A549 (cell line): Measurements from ENCODE around the gene LRTM2. TPM values are rescaled to one million over a fixed set of nuclear protein-coding genes. Genes with fewer than 3 reads are reported as not detected.

ENCODE experiments used
- ATAC-seq, 2 experiments: fragments of 200-7000 bp in 1 of 2; fragments of >200 bp in 1 of 2; cut with Nextera tagmentation in 1 of 2; cut with Tn5 transposase in 1 of 2; 3 replicates each; pipeline versions ENCODE4 v1.8.0 to v1.9.1; 2018 to 2020; ENCODE audit warnings: mild to moderate bottlenecking in 1 of 2, moderate library complexity in 1 of 2
- CTCF ChIA-PET: fragments of 300-600 bp; sonication (Branson Sonifier 250); formaldehyde crosslinking; extraction: SDS; loops from one replicate; lab custom pipeline; 2021; ENCODE audit warnings: antibody characterized with exemption, inconsistent platforms; lab: Yijun Ruan, JAX
- POLR2A ChIA-PET: fragments of 350-600 bp; formaldehyde crosslinking; extraction: SDS; loops from one replicate; lab custom pipeline; 2021; ENCODE audit warnings: antibody characterized with exemption, inconsistent platforms; lab: Yijun Ruan, JAX
- DNase-seq, 2 experiments: peaks; one replicate each; pipeline versions ENCODE4 v3.0.0 to v3.0.0-alpha.2; 2011 to 2016; ENCODE audit warnings: low read depth in 1 of 2, low spot score in 1 of 2
- FAIRE-seq: peaks from 2 replicates; lab custom pipeline; 2011; peaks lifted over from hg19 to GRCh38; lab: Jason Lieb, UNC
- H3K27ac ChIP-seq, 2 experiments: fragments of >200 bp; sonication (Bioruptor Twin); formaldehyde crosslinking; 3 replicates each; pipeline ENCODE4 v1.5.1; 2016 to 2017
- H3K4me1 ChIP-seq: fragments of >200 bp; sonication (Bioruptor Twin); formaldehyde crosslinking; 3 replicates; pipeline ENCODE4 v1.6.1; 2016
- H3K4me2 ChIP-seq: fragments of >200 bp; sonication (Bioruptor Twin); formaldehyde crosslinking; 3 replicates; pipeline ENCODE4 v1.6.1; 2016
- H3K4me3 ChIP-seq: fragments of >200 bp; sonication (Bioruptor Twin); formaldehyde crosslinking; 3 replicates; pipeline ENCODE4 v1.5.1; 2016
- H3K9me3 ChIP-seq: fragments of >200 bp; sonication (Bioruptor Twin); formaldehyde crosslinking; 3 replicates; pipeline ENCODE4 v1.6.1; 2016
- BCL3 ChIP-seq: fragments of >200 bp; sonication (Bioruptor Twin); formaldehyde crosslinking; IDR thresholded peaks from 3 replicates; pipeline ENCODE4 v1.6.1; 2016
- CBX8 ChIP-seq: fragments of 200-600 bp; sonication (generic); IDR thresholded peaks from 2 replicates; pipeline ENCODE4 v1.6.1; 2016
- CEBPB ChIP-seq, 2 experiments: fragments of >200 bp in 1 of 2; sonication (Bioruptor Twin) in 1 of 2; formaldehyde crosslinking in 1 of 2; IDR thresholded peaks; 2 replicates each; pipeline ENCODE4 v1.6.1; 2012 to 2016
- CHD2 ChIP-seq: fragments of 150-350 bp; IDR thresholded peaks from 2 replicates; pipeline ENCODE4 v1.6.1; 2014; ENCODE audit warnings: low read length; ENCODE audit not compliant: partially characterized antibody
- E2F6 ChIP-seq: IDR thresholded peaks from 2 replicates; pipeline ENCODE4 v1.6.1; 2012; ENCODE audit warnings: low read depth, borderline replicate concordance
- FOSL2 ChIP-seq, 2 experiments: fragments of 450-650 bp in 1 of 2; fragments of >200 bp in 1 of 2; sonication (Bioruptor Twin) in 1 of 2; formaldehyde crosslinking; IDR thresholded peaks; 2 replicates each; pipeline versions ENCODE4 v1.5.0 to v1.6.1; 2016 to 2020; ENCODE audit warnings: mild to moderate bottlenecking in 1 of 2, moderate library complexity in 1 of 2
- FOXS1 ChIP-seq: fragments of 250-450 bp; sonication (Bioruptor Pico); IDR thresholded peaks from 2 replicates; pipeline ENCODE4 v1.5.0; 2020; ENCODE audit warnings: mild to moderate bottlenecking, moderate library complexity
- GATA3 ChIP-seq: IDR thresholded peaks from 2 replicates; pipeline ENCODE4 v1.6.1; 2012; ENCODE audit warnings: borderline replicate concordance
- HMGXB4 ChIP-seq: fragments of 250-450 bp; sonication (Bioruptor Pico); IDR thresholded peaks from 2 replicates; pipeline ENCODE4 v1.5.0; 2021; ENCODE audit warnings: mild to moderate bottlenecking, moderate library complexity, borderline replicate concordance
- HOXA7 ChIP-seq: fragments of 250-450 bp; sonication (Bioruptor Pico); IDR thresholded peaks from 2 replicates; pipeline ENCODE4 v1.5.0; 2020; ENCODE audit warnings: mild to moderate bottlenecking, moderate library complexity
- HOXB13 ChIP-seq: fragments of 250-450 bp; sonication (Bioruptor Pico); IDR thresholded peaks from 2 replicates; pipeline ENCODE4 v1.5.0; 2020; ENCODE audit warnings: low read depth, mild to moderate bottlenecking, moderate library complexity
- KDM5A ChIP-seq: fragments of 200-600 bp; sonication (generic); IDR thresholded peaks from 2 replicates; pipeline ENCODE4 v1.6.1; 2016; ENCODE audit warnings: antibody characterized with exemption, mild to moderate bottlenecking
- MAFK ChIP-seq: fragments of 450-650 bp; IDR thresholded peaks from 2 replicates; pipeline ENCODE4 v1.6.1; 2014; ENCODE audit not compliant: partially characterized antibody
- MAX ChIP-seq: IDR thresholded peaks from 2 replicates; pipeline ENCODE4 v1.6.1; 2012
- MYC ChIP-seq: IDR thresholded peaks from 2 replicates; pipeline ENCODE4 v1.6.1; 2012; ENCODE audit warnings: mild to moderate bottlenecking, inconsistent platforms, low read length, improper control_type of control experiment, borderline replicate concordance
- NR3C1 ChIP-seq: fragments of >200 bp; sonication (Bioruptor Twin); formaldehyde crosslinking; IDR thresholded peaks from 3 replicates; pipeline ENCODE4 v1.6.1; 2017
- PHF8 ChIP-seq: fragments of 200-600 bp; sonication (generic); IDR thresholded peaks from 2 replicates; pipeline ENCODE4 v1.6.1; 2016; ENCODE audit warnings: low read depth, mild to moderate bottlenecking, antibody characterized with exemption, moderate library complexity, borderline replicate concordance
- POLR2A ChIP-seq: IDR thresholded peaks from 2 replicates; pipeline ENCODE4 v1.6.1; 2012; ENCODE audit warnings: mild to moderate bottlenecking, low read length
- RAD21 ChIP-seq, 2 experiments: fragments of >200 bp in 1 of 2; sonication (Bioruptor Twin) in 1 of 2; formaldehyde crosslinking in 1 of 2; IDR thresholded peaks in 1 of 2; conservative IDR thresholded peaks in 1 of 2; 2 replicates in 1 of 2; 3 replicates in 1 of 2; pipeline ENCODE4 v1.6.1; 2012 to 2018; ENCODE audit warnings: inconsistent platforms in 1 of 2
- RCOR1 ChIP-seq: fragments of 150-350 bp; IDR thresholded peaks from 2 replicates; pipeline ENCODE4 v1.6.1; 2014; ENCODE audit warnings: antibody characterized with exemption, low read length, low read depth
- SREBF2 ChIP-seq: fragments of 450-650 bp; IDR thresholded peaks from 2 replicates; pipeline ENCODE4 v1.6.1; 2014; ENCODE audit warnings: mild to moderate bottlenecking, moderate library complexity
- ZFP36 ChIP-seq: fragments of 450-650 bp; IDR thresholded peaks from 2 replicates; pipeline ENCODE4 v1.6.1; 2014; ENCODE audit warnings: borderline replicate concordance; ENCODE audit not compliant: partially characterized antibody
- ZNF302 ChIP-seq: fragments of 250-450 bp; sonication (Bioruptor Pico); IDR thresholded peaks from 2 replicates; pipeline ENCODE4 v1.9.0; 2021; ENCODE audit warnings: inconsistent platforms, mild to moderate bottlenecking, moderate library complexity
- WGBS: methylation state at CpG from one replicate; pipeline ENCODE4 v1.1.6; 2017; ENCODE audit errors: missing lambda C conversion rate; 5-methylcytosine and 5-hydroxymethylcytosine counted together
- polyA plus RNA-seq, 4 experiments: library from polyadenylated mRNA; depleted of rRNA in 3 of 4; stranded (reverse); fragments of >200 nt; fragmentation: RNase III in 1 of 4; extraction: RNeasy Plus Mini Kit Qiagen cat#74134 plus additional on column Dnase treatment in 1 of 4; gene quantifications; 2 replicates in 3 of 4; 3 replicates in 1 of 4; pipeline ENCODE4 v1.2.3, GENCODE V29; 2011 to 2017
- TF ChIP-seq, protein P1 (sequence below): IDR thresholded peaks from 2 replicates; pipeline ENCODE4 v1.6.1; 2012
- TF ChIP-seq, protein P2 (sequence below): fragments of 150-350 bp; IDR thresholded peaks from 2 replicates; pipeline ENCODE4 v1.6.1; 2014; ENCODE audit warnings: low read depth, mild to moderate bottlenecking, low read length
- TF ChIP-seq, protein P3 (sequence below): fragments of 200-600 bp; sonication (generic); IDR thresholded peaks from 2 replicates; pipeline ENCODE4 v1.6.1; 2016; ENCODE audit warnings: antibody characterized with exemption, mild to moderate bottlenecking, moderate library complexity

LRTM2 gene
- polyA plus RNA-seq, 2 of the 4 experiments (the other 2 are of a cell fraction): not detected

DNA sequence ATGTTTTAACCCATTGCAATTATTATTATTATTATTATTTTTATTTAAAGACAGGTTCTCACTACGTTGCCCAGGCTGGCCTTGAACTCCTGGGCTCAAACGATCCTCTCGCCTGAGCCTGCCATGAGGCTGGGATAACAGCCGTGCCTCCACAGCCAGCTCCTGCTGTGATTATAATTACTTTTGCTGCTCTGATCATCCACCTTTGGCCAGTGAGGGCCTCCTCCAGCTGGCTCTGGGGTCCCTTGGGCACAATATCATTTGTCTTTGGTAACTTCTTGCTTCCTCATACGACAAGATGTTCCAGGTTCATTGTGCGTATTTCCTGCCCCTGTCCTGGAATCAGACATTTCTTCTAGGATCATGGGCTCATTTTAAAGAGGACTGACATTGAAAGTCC lies 28.4 kb downstream of the LRTM2 start:
- no peak for TF ChIP-seq CEBPB (IDR thresholded peaks at IDR 0.05)
- no peak for TF ChIP-seq POLR2A
- TF ChIP-seq MYC: no peak
- TF ChIP-seq, protein P1, sequence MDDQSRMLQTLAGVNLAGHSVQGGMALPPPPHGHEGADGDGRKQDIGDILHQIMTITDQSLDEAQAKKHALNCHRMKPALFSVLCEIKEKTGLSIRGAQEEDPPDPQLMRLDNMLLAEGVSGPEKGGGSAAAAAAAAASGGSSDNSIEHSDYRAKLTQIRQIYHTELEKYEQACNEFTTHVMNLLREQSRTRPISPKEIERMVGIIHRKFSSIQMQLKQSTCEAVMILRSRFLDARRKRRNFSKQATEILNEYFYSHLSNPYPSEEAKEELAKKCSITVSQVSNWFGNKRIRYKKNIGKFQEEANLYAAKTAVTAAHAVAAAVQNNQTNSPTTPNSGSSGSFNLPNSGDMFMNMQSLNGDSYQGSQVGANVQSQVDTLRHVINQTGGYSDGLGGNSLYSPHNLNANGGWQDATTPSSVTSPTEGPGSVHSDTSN: no peak
- TF ChIP-seq HOXA7 (CRISPR knock-in tag): no peak
- no peak for TF ChIP-seq RCOR1
- no peak for TF ChIP-seq KDM5A
- TF ChIP-seq GATA3: no peak
- TF ChIP-seq NR3C1: no peak
- TF ChIP-seq CHD2: no peak
- TF ChIP-seq RAD21 (conservative IDR thresholded peaks at IDR 0.05 in 1 of 2, IDR thresholded peaks at IDR 0.05 in 1 of 2): no peak
- no peak for TF ChIP-seq PHF8
- TF ChIP-seq ZNF302 (CRISPR knock-in tag): no peak
- TF ChIP-seq HOXB13 (CRISPR knock-in tag): no peak
- TF ChIP-seq, protein P2, sequence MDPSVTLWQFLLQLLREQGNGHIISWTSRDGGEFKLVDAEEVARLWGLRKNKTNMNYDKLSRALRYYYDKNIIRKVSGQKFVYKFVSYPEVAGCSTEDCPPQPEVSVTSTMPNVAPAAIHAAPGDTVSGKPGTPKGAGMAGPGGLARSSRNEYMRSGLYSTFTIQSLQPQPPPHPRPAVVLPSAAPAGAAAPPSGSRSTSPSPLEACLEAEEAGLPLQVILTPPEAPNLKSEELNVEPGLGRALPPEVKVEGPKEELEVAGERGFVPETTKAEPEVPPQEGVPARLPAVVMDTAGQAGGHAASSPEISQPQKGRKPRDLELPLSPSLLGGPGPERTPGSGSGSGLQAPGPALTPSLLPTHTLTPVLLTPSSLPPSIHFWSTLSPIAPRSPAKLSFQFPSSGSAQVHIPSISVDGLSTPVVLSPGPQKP: no peak
- no peak for TF ChIP-seq CBX8
- no peak for TF ChIP-seq FOXS1 (CRISPR knock-in tag)
- no peak for TF ChIP-seq FOSL2 (IDR thresholded peaks at IDR 0.05)
- no peak for TF ChIP-seq FOSL2 (CRISPR knock-in tag; IDR thresholded peaks at IDR 0.05)
- no peak for TF ChIP-seq E2F6
- TF ChIP-seq BCL3: no peak
- Histone ChIP-seq H3K9me3 (no peaks in the 10 kb centered on the region), H3K4me3 (no peak overlapping the region), H3K4me2 (no peak overlapping the region), H3K27ac (no peak overlapping the region), H3K4me1 (no peaks in the 10 kb centered on the region)
- 74% methylated on average over 6 of the region's 6 CpGs for WGBS
- DNase-seq (no peak), ATAC-seq (no peak), FAIRE-seq (no peak)
- ChIA-PET CTCF (interaction anchor here (1.3 kb wide), 1 partner anchor 9 kb away, joined by 3 read pairs; no protein-coding TSS in a partner anchor), POLR2A (no interaction called here)

DNA sequence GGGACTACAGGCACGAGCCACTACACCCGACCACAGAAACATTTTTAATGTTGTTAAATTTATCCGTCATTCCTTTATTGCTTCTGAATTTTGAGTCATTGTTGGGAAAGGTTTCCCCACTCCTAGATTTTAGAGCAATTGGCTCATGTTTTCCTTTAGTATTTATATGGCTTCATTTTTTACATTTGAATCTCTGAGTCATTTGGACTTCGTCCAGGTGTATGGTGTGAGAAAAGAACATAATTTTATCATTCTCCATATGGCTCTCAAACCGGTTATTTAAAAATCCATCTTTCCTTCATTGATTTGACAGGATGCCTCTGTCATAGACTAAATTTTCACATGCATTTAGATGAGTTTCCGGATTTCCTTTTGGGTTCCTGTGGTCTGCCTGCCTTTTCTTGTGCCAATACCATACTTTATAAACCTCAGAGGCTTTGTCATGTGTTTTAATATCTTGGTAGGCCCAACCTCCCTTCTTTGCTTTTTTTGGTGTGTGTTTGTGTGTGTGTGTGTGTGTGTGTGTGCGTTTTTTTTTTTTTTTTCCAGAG lies 30.9 kb downstream of the LRTM2 start:
- FAIRE-seq (no peak), ATAC-seq (no peak), DNase-seq (no peak)
- 25% methylated on average over 7 of the region's 7 CpGs for WGBS
- ChIA-PET CTCF (no interaction called here), POLR2A (no interaction called here)
- H3K9me3 ChIP-seq: no peaks in the 10 kb centered on the region
- H3K4me2 ChIP-seq: no peak overlapping the region
- H3K4me3 ChIP-seq: no peak overlapping the region
- H3K27ac ChIP-seq: no peak overlapping the region
- H3K4me1 ChIP-seq: no peaks in the 10 kb centered on the region
- TF ChIP-seq HOXB13 (CRISPR knock-in tag) (no peak), HMGXB4 (no peak), MAX (no peak), SREBF2 (no peak), CHD2 (no peak), ZNF302 (CRISPR knock-in tag) (no peak), MAFK (no peak), ZFP36 (no peak)
- TF ChIP-seq, protein P1: no peak
- TF ChIP-seq, protein P3, sequence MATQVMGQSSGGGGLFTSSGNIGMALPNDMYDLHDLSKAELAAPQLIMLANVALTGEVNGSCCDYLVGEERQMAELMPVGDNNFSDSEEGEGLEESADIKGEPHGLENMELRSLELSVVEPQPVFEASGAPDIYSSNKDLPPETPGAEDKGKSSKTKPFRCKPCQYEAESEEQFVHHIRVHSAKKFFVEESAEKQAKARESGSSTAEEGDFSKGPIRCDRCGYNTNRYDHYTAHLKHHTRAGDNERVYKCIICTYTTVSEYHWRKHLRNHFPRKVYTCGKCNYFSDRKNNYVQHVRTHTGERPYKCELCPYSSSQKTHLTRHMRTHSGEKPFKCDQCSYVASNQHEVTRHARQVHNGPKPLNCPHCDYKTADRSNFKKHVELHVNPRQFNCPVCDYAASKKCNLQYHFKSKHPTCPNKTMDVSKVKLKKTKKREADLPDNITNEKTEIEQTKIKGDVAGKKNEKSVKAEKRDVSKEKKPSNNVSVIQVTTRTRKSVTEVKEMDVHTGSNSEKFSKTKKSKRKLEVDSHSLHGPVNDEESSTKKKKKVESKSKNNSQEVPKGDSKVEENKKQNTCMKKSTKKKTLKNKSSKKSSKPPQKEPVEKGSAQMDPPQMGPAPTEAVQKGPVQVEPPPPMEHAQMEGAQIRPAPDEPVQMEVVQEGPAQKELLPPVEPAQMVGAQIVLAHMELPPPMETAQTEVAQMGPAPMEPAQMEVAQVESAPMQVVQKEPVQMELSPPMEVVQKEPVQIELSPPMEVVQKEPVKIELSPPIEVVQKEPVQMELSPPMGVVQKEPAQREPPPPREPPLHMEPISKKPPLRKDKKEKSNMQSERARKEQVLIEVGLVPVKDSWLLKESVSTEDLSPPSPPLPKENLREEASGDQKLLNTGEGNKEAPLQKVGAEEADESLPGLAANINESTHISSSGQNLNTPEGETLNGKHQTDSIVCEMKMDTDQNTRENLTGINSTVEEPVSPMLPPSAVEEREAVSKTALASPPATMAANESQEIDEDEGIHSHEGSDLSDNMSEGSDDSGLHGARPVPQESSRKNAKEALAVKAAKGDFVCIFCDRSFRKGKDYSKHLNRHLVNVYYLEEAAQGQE: no peak
